ENCODE results near the gene CSKMT.
"Not testable (repeated sequence)": the region's sequence is repeated elsewhere in the genome, so short reads cannot be mapped to it uniquely, and the experiment has no call there.

The CSKMT gene

DNA sequence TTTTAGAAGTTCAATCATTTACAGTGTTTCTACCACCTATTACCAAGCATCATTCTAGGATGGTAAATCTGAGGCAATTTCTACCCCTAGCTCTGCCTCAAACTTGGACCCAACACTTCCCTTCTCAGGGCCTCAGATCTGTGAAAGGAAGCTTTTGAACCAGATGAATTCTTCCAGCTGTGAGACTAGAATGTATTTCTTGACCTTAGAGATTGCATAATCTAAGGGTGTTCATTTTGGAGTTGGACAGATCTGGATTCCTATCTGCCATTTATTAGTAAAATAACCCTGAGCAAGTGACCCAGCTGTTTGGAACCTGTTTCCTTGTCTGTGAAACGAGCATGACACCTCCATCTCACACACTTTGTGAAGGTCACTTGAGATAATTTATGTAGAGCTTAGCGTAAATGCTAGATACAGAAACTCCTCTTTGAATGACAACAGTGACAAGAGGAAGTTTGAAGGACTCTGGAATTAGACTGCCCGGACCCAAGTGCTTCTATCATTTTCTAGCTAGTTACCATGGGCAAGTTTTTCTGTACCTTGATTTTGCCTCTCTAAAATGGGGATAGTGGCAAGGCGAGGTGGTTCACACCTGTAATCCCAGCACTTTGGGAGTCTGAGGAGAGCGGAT, 8.2 kb upstream of the CSKMT start:
- no peak for DNase-seq

DNA sequence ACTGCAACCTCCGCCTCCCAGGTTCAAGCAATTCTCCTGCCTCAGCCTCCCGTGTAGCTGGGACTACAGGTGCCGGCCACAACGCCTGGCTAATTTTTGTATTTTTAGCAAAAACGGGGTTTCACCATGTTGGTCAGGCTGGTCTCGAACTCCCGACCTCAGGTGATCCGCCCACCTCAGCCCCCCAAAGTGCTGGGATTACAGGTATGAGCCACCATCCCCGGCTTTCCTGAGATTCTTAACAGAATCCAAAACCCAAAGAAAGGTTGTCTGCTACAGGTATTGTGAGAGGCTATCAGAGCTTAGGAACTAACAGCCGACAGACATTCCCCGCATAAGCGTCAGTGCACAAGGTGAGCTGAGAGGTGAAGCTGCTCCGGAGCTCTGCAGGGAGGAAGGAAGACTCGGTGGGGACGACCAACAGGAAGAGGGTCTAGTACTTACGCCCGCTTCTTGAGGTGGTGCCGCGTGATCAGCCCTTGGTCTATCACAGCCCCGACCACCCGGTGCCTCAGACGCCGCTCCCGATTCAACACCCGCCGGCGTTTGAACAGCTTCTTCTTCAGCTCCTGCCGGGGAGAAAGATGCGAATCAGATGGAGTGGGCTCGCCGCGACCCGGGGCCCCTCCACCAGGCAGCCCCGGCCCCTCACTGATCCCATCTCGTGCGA, 572 bp upstream of the CSKMT start:
- peak; percentile 62 for DNase-seq

DNA sequence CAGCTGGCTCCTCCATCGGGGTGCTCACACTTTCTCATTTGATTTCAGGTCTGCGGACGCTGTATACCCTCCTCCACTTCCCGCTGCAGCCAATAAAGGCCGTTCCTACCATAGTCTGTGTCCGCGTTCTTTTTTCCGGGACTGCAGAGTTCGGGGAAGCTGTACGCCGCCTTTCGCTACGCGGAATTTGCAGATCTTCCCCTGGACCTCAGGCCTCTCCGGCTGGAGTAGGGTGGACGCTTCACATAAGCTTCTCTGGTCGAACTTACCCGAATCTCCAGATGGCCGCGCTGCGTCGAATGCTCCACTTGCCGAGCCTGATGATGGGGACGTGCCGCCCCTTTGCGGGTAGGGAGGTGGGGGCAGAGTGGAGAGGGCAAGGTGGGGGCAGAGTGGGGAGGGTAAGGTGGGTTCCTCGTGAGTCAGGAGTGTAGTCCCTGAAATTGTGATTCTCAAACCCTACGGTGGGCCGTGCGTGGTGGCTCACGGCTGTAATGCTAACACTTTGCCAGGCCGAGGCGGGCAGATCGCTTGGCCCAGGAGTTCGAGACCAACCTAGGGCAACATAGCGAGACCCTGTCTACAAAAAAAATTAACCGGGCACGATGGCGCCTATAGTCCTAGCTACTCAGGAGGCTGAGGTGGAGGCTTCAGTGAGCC, 617 bp downstream of the CSKMT start:
- peak; percentile 57 for DNase-seq

DNA sequence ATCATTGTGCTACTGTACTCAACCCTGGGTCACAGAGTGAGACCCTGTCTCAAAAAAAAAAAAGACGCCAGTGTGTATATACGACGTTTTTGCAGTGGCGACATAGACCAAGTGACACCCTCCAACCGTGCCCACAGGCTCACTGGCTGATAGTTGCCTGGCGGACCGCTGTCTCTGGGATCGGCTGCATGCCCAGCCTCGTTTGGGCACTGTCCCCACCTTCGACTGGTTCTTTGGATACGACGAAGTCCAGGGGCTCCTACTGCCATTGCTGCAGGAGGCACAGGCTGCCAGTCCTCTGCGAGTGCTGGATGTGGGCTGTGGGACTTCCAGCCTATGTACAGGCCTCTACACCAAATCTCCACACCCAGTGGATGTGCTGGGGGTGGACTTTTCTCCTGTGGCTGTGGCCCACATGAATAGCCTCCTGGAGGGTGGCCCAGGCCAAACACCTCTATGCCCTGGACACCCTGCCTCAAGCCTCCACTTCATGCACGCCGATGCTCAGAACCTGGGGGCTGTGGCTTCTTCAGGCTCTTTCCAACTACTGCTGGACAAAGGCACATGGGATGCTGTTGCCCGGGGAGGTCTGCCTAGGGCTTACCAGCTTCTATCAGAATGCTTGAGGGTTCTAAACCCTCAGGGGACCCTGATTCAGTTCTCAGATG, 1.3 kb downstream of the CSKMT start:
- no peak for DNase-seq

DNA sequence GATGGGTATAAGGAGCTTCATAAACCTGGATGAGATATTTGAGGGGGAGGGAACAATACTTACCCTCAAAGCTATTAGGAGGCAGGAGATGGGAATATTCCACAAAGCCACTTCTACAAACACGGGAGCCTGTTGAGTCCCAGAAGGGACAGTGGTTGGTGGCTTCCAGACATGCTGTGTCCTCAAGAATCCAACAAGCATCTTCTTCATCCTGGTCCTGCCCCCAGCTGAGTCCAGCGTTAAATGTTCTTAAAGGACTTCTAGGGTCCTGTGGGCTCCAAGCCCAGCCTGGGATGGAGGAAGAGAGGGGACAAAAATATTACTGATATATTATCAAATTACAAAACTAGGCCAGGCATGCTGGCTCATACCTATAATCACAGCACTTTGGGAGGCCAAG, 2.3 kb downstream of the CSKMT start:
- DNase-seq: no peak

DNA sequence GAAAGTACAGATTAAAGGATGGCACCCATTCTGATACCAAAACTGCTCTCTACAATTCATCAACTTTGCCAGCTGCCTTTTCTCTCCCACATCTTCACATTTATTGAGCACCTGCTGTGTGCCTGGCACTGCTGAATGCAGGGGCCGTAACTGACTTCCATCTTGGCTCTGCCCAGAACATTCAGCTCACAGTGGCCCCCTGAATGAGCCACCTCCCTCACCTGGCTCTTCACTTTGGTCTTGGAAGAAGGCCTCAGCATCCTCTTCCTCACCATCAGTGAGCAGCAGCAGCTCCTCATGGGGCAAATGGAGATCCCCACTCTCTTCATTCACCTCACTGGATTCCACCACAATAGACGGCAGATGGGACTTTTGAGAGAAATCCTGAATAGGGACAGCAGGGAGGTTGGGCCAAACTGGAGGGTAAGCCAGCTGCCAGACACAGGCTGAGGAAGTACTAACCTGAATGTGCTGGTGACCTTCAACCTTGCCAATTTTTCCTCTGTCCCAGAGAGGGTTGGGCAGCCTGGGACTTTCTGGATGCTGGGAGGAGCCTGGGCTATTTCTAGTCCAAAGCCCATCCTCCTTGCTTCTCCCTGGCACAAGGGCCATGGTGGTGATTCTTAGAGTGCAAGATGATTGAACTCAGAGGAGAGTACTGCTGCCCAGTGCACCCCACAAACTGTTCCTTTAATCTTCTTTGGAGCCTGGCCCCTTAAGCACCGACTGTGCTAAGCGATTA, 4.5 kb downstream of the CSKMT start:
- DNase-seq: no peak

DNA sequence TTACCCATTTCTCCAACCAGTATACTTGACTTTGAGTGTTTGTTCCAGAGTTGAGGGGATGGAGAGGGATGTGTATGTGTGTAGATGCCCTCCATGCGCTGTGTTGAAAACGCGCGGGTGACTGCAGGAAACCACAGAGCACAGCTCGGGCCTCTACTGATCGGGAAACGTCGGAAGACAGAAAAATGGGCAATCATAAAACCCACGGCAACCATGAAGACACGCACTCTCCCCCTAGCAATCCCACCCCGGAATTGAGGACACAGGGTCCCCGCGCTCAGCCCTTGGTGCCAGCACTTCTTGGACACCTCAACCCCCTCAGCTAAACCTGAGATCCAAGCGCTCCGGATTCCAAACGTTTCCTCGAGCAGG, 6.1 kb downstream of the CSKMT start:
- DNase-seq: no peak

DNA sequence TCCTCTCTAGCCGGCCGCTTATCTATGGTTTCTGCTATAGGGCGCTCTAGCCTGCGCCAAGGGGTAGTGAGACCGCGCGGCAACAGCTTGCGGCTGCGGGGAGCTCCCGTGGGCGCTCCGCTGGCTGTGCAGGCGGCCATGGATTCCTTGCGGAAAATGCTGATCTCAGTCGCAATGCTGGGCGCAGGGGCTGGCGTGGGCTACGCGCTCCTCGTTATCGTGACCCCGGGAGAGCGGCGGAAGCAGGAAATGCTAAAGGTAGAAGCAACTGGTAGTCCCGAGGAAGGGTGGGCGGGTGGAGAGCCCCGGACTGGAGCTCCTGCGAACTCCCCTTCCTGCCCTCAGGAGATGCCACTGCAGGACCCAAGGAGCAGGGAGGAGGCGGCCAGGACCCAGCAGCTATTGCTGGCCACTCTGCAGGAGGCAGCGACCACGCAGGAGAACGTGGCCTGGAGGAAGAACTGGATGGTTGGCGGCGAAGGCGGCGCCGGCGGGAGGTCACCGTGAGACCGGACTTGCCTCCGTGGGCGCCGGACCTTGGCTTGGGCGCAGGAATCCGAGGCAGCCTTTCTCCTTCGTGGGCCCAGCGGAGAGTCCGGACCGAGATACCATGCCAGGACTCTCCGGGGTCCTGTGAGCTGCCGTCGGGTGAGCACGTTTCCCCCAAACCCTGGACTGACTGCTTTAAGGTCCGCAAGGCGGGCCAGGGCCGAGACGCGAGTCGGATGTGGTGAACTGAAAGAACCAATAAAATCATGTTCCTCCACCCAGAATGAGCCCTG, 6.7 kb downstream of the CSKMT start, which contains the start of the genes LBHD1 and UQCC3:
Gene LBHD1, minus strand, starts transcription at position 660 of the 782 bp plus-strand sequence. CDS start 2,236 bp downstream, outside the sequence.
Gene UQCC3, plus strand, starts transcription at position 66 of the 782 bp plus-strand sequence. Its CDS starts 73 bp downstream, at position 139.
- DNase-seq: peak; percentile 83

DNA sequence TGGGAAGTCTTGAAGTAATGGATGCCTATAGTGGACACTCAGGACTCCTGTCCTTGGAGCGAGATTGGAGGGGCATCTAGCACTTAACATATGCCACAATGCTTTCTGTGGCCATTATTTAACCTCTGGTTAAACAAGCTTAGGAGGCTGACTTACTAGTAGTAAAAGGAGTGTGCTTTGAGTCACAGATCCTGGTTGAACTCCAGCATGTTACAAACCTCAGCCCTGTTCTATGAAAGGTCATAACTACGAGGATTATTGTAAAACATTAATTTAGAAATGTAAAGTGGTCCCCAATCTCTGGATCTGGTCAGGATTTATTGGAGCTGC, 8.0 kb downstream of the CSKMT start:
- DNase-seq: no peak

DNA sequence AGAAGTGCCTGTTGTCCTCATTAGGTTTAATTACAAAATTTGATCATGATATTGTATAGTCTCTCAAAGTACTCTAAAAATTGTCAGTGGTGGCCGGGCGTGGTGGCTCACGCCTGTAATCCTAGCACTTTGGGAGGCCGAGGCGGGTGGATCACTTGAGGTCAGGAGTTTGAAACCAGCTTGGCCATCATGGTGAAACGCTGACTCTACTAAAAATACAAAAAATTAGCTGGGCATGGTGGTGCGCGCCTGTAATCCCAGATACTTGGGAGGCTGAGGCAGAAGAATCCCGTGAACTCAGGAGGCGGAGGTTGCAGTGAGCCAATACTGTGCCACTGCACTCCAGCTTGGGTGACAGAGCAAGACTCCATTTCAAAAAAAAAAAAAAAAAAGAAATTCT, 10.3 kb downstream of the CSKMT start:
- DNase-seq: not testable (repeated sequence)

DNA sequence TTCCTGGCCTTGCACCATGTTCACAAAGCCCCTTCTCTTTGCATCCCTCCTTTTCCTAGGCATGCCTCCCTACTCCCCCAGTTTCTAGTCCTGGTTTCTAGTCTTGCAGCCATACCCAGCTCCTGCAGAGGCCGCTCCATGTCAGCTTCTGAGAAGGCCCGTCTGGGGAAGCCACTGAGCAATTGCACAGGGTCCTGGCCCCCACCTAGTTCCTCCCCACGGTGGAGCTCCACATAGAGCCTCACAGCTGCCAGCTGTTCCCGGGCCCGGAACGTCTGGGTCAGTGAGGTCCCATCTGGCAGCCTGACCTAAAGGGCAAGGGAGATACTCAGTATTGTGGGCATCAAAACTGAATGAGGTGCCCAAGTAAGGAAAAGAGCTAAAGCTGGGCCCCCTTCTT, 11.6 kb downstream of the CSKMT start:
- DNase-seq: no peak

DNA sequence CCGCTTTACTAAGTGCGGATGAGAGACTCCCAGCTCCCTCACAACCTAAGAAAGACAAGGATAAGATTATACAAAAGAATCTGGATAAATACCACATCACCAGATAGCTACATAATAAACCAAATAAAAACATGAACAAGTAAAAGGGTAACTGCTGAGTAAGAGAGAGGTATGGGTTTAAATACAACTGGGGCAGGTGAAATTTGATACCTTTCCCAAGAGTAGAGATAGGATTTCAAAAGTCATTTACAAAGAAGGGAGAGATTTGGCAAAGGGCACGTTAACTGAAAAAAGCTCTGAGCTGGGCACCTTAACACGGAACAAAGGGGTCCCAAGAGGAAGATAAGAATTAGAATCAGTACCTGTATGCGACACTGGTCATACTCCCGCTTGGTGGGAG, 12.0 kb downstream of the CSKMT start:
- DNase-seq: no peak

DNA sequence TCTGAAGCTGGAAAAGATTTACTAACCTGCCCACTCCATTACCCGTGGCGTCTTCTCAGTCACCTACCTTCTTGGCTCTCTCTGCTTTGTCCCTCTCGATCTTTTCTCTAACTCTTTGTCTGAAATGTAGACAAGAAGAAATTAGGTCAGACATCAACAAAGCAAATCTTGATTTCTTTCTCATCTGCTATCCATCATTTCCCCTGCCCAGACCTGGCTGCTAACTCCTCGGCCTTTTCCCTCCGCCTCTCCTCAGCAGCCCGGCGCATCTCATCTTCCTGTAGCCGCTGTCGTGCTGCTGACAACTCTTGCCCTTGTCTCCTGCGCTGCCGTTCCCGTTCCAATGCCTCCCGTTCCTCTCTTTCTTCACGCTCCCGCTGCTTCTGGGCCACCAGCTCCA, 12.6 kb downstream of the CSKMT start:
- DNase-seq: no peak

DNA sequence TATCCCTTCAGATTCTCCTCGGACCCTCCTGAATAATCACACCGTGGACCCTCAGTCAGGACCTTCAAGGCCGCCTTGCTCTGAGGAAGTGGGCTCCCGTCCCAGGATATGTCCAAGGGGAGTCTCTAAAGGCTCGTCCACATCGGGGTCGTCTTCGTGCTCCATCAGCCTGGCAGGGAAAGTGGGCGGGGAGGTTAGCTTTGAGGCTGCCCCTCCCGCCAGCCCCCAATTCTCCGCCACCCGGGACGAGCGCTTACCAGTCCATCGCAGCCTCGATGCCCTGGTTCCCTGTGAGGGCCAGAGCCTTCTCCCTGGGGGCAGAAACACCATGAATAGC, 13.3 kb downstream of the CSKMT start:
- no peak for DNase-seq

DNA sequence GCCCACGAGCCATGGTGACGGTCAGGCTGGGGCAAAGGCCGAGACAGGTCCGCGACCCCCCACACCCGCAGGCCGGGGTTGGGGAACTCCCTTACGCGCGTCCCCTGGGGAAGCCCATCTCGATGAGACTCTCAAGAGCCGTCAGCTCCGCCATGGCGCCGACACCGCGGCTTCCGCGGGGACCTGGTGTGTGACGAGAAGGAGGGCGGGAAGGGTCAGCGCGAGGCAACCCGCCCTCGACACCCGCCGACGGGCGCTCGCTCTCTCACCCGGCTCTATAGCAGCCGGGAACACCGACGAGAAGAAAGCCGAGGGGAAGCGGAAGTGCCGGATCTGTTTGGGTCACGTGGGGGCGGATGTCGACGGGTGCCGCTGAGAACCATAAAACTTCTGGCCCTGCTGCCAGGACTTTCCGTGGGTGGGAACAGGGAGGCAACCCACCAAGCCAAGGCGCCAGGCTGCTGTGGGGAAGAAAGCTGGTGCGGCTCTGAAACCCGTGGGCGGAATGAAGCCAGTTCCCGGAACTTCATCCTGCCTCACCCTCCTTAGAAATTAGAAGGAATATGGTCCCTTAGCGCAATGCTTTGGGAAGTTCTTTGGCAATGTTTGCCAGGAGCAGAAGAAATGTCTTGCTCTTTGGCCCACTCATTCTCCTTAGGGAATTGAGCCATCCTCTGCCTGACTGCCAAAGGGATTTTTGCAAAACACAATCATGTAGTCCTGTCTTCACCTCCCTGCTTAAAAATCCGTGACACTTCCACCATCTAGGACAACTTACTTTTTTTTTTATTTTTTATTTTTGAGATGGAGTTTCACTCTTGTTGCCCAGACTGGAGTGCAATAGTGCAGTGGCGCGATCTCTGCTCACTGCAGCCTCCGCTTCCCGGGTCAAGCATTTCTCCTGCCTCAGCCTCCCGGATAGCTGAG, 13.9 kb downstream of the CSKMT start, which contains the start of gene UBXN1:
Gene UBXN1, minus strand, starts transcription at position 304 of the 927 bp plus-strand sequence. Its CDS starts 150 bp downstream, at position 154.
- DNase-seq: peak; percentile 89

DNA sequence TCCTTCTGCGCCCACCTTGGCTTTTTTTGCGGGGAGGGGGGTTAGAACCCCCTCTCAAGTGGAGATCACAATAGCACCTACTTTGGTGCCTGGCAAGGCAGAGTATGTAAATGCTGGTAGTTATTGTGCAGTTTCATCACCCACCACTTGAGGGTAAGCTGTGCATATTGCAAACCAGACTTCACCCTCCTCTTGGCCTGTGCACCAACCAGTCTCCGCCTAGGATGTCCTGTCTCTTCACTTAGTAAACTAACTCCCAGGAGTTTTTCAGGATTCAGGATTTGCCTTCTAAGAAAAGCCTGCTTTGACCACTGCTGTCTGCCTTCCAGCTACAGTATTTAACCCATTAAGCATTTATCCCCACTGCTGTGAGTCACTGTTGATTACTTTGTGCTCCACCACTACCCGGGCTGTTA, 15.7 kb downstream of the CSKMT start:
- peak; percentile 56 for DNase-seq

DNA sequence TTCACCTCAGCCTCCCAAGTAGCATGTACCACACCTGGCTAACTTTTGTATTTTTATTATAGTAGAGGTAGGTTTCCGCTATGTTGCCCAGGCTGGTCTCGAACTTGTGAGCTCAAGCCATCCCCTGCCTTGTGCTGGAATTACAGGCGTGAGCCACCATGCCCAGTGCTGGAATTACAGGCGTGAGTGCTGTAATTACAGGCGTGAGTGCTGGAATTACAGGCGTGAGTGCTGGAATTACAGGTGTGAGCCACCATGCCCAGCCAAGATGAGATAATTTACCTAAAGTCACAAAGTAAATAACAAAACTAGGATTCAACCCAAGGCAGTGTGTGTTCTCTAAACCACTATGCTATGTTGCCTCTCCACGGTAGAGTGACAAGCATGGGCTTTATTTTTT, 17.4 kb downstream of the CSKMT start:
- no peak for DNase-seq

DNA sequence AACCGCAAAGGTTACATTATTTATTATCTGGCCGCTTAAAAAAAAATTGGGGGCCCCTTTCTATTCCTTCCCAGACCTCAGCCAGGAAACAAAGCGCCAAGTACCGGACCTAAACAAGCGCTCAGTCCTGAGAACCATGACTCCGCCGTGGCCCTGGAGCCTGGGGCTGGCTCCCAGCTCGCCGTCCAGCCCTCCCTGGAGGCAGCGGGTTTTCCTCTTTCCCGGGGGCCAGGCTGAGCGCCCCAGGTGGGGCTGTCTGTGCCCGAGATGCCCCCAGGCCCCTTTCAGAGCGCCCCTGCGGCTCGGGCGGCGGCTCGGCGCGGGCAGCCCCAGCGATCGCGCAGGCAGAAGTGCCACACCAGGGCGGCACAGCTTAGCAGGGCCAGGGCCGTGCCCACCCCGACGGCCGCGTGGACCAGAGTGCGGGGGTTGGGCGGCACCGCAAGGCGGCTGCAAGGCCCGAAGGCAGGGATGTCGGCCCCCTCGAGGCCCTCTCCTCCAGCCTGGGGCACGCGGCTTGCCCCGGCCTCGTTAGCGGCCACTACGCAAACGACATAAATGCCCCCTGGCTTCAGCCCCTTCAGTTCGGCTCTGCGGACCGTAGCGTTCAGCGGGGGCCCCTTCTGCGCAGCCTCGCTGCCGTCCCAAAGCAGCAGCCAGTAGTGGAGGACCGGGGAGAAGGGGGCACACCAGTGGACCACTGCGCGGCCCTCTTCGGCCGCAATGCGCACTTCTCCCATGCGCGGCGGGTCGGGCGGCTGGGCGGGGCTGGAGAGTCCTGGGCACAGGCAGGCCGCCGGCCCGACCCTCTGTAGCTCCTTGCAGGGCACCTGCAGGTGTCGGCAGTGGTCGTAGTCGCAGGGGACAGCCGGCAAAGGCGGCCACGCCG, 22.6 kb downstream of the CSKMT start:
- DNase-seq: no peak

DNA sequence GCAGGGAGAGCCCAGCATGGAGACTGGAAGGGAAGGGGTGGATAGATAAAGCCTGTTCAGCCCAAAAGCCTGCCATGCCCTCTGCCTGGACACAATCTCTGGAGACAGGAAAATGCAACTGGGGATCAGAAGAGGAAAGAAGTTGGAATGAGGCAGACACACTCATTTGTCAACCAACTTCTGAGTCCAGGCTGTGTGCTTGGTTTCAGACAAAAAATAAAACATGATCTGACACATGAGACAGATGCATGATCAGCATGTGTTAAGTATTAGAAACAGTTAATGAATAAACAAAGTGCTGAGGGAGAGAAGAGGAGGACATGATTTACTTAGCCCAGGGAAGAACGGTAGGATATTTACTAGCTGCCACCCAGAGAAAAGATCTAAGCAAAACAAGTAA, 23.4 kb downstream of the CSKMT start:
- no peak for DNase-seq

Data from NCI-H345 (cell line).